K562 (cell line): Measurements from ENCODE around the gene MMEL1. TPM values are rescaled to one million over a fixed set of nuclear protein-coding genes. Genes with fewer than 3 reads are reported as not detected.

Experiments
- ATAC-seq: fragments of 200-7000 bp; cut with Tn5 transposase; 3 replicates; pipeline ENCODE4 v1.9.1; 2020; ENCODE audit warnings: moderate library complexity
- BruUV-seq: library from RNA; stranded (reverse); fragments of 400-500 nt; replicated peaks from 2 replicates; lab custom pipeline; 2021; lab: Mats Ljungman, UMichigan
- CTCF ChIA-PET: fragments of 300-600 bp; formaldehyde crosslinking; extraction: SDS; loops from one replicate; lab custom pipeline; 2021; ENCODE audit warnings: low intra/inter-chr PET ratio; lab: Yijun Ruan, JAX
- POLR2A ChIA-PET: fragments of 300-600, 350-650 bp; sonication (Branson Sonifier 250); formaldehyde crosslinking; extraction: SDS; loops from one replicate; lab custom pipeline; 2021; ENCODE audit warnings: antibody characterized with exemption, inconsistent platforms; lab: Yijun Ruan, JAX
- DNase-seq, 4 experiments: peaks; one replicate each; pipeline versions ENCODE4 v3.0.0 to v3.0.0-alpha.2; 2011 to 2018; ENCODE audit warnings: low spot score in 3 of 4, mixed read lengths in 3 of 4; ENCODE audit errors: extremely low read depth in 1 of 4
- FAIRE-seq: peaks from 2 replicates; lab custom pipeline; 2011; peaks lifted over from hg19 to GRCh38; lab: Jason Lieb, UNC
- H2AFZ ChIP-seq: 2 replicates; pipeline ENCODE4 v1.6.0; 2011; ENCODE audit warnings: low read depth, low read length, control low read depth, inconsistent platforms
- H3K27ac ChIP-seq: fragments of 200-600 bp; 3 replicates; pipeline ENCODE4 v1.8.0; 2011; ENCODE audit warnings: low read depth, mild to moderate bottlenecking, control low read depth, inconsistent platforms, low read length, moderate library complexity, mixed read lengths; ENCODE audit errors: extremely low read depth
- H3K27me3 ChIP-seq, 2 experiments: fragments of 300-600 bp in 1 of 2; 2 replicates in 1 of 2; 3 replicates in 1 of 2; pipeline versions ENCODE4 v1.6.0 to v1.8.0; 2011; ENCODE audit warnings: inconsistent platforms in 2 of 2, low read length in 2 of 2, mild to moderate bottlenecking in 1 of 2, mixed read lengths in 1 of 2, moderate library complexity in 1 of 2; ENCODE audit not compliant: control insufficient read depth in 2 of 2, insufficient read depth in 2 of 2
- H3K36me3 ChIP-seq: fragments of 300-600 bp; 3 replicates; pipeline ENCODE4 v1.8.0; 2011; ENCODE audit warnings: mild to moderate bottlenecking, low read length, inconsistent platforms; ENCODE audit not compliant: control insufficient read depth, insufficient read depth
- H3K4me1 ChIP-seq, 2 experiments: fragments of 200-600 bp in 1 of 2; replicated peaks in 1 of 2; 2 replicates in 1 of 2; 3 replicates in 1 of 2; pipeline versions ENCODE4 v1.5.1 to v1.8.0; 2011; ENCODE audit warnings: inconsistent platforms in 2 of 2, low read length in 2 of 2, mild to moderate bottlenecking in 1 of 2, mixed read lengths in 1 of 2, moderate library complexity in 1 of 2; ENCODE audit not compliant: control insufficient read depth in 2 of 2, insufficient read depth in 2 of 2
- H3K4me2 ChIP-seq: 2 replicates; pipeline ENCODE4 v1.6.1; 2011; ENCODE audit warnings: low read length, control low read depth, inconsistent platforms, mixed read lengths; ENCODE audit not compliant: insufficient read depth
- H3K4me3 ChIP-seq: fragments of 200-600 bp; sonication (generic), shearing (Covaris generic); 2 replicates; pipeline ENCODE4 v1.5.1; 2016; ENCODE audit warnings: control low read depth, inconsistent platforms
- H3K79me2 ChIP-seq: fragments of 200-600 bp; 3 replicates; pipeline ENCODE4 v1.8.0; 2011; ENCODE audit warnings: low read length, inconsistent platforms; ENCODE audit not compliant: control insufficient read depth, insufficient read depth
- H3K9ac ChIP-seq, 2 experiments: 2 replicates each; pipeline versions ENCODE4 v1.6.0 to v1.6.1; 2011; ENCODE audit warnings: low read depth in 2 of 2, low read length in 2 of 2, control low read depth in 1 of 2, inconsistent platforms in 1 of 2, mild to moderate bottlenecking in 1 of 2, mixed read lengths in 1 of 2; ENCODE audit not compliant: insufficient read depth in 1 of 2
- H3K9me1 ChIP-seq: one replicate; pipeline ENCODE4 v1.6.0; 2011; ENCODE audit warnings: inconsistent platforms, mild to moderate bottlenecking, low read length, moderate library complexity; ENCODE audit not compliant: control insufficient read depth, insufficient read depth
- H3K9me3 ChIP-seq: replicated peaks from 2 replicates; pipeline ENCODE4 v1.5.1; 2011; ENCODE audit warnings: low read depth, low read length, inconsistent platforms; ENCODE audit not compliant: control insufficient read depth, insufficient read depth
- H4K20me1 ChIP-seq: replicated peaks from 2 replicates; pipeline ENCODE4 v1.6.1; 2011; ENCODE audit warnings: low read length, inconsistent platforms, mixed read lengths; ENCODE audit not compliant: control insufficient read depth, insufficient read depth
- FIP1L1 ChIP-seq: fragments of 200-400 bp; formaldehyde crosslinking; IDR thresholded peaks from 2 replicates; pipeline ENCODE4 v1.6.1; 2018; ENCODE audit warnings: mild to moderate bottlenecking, low read depth, low read length; ENCODE audit not compliant: poor library complexity, severe bottlenecking
- HDAC8 ChIP-seq: fragments of 450-650 bp; IDR thresholded peaks from 2 replicates; pipeline ENCODE4 v1.6.1; 2016; ENCODE audit warnings: mild to moderate bottlenecking, missing genetic modification characterization, moderate library complexity, missing compliant biosample characterization
- L3MBTL2 ChIP-seq: fragments of 450-650 bp; IDR thresholded peaks from 2 replicates; pipeline ENCODE4 v1.6.1; 2016; ENCODE audit warnings: mild to moderate bottlenecking, moderate library complexity
- MGA ChIP-seq: fragments of 450-650 bp; IDR thresholded peaks from 2 replicates; pipeline ENCODE4 v1.6.1; 2016; ENCODE audit warnings: mild to moderate bottlenecking, moderate library complexity
- NFE2L1 ChIP-seq: fragments of 450-650 bp; IDR thresholded peaks from 2 replicates; pipeline ENCODE4 v1.6.1; 2016; ENCODE audit warnings: missing genetic modification characterization, low read depth, mild to moderate bottlenecking, missing compliant biosample characterization, moderate library complexity, borderline replicate concordance
- POLR2AphosphoS2 ChIP-seq: IDR thresholded peaks from 2 replicates; pipeline ENCODE4 v1.6.1; 2012; ENCODE audit warnings: low read length, improper control_type of control experiment
- PRDM10 ChIP-seq: fragments of 450-650 bp; IDR thresholded peaks from 2 replicates; pipeline ENCODE4 v1.6.1; 2018; ENCODE audit not compliant: partially characterized antibody
- WGBS: fragments of 100-300 bp; shearing (Covaris generic); methylation state at CpG from one replicate; pipeline ENCODE4 v1.1.6; 2016; ENCODE audit warnings: low coverage, mixed read lengths; ENCODE audit not compliant: insufficient coverage; ENCODE audit errors: missing lambda C conversion rate; 5-methylcytosine and 5-hydroxymethylcytosine counted together
- in situ Hi-C: fragments of 300-500 bp; cut with MboI; formaldehyde crosslinking; loops from 4 replicates; pipeline ENCODE4 v1.15.0; 2018; ENCODE audit warnings: inconsistent platforms, mixed read lengths
- intact Hi-C: fragments of 100-400 bp; cut with micrococcal nuclease; formaldehyde crosslinking; loops from 2 replicates; pipeline ENCODE4 v1.14.2; 2022
- polyA plus RNA-seq, 8 experiments: library from polyadenylated mRNA; depleted of rRNA in 4 of 8; stranded (reverse) in 5 of 8; unstranded in 3 of 8; fragments of >200 nt; fragmentation: Nextera tagmentation in 2 of 8; fragmentation: Illumina TruSeq in 1 of 8; extraction: Ambion mirVana in 2 of 8; extraction: Trizol in 1 of 8; gene quantifications; 2 replicates each; pipeline versions ENCODE4 v1.2.1 to v1.2.3, GENCODE V29; 2011 to 2014; ENCODE audit warnings: inconsistent platforms in 1 of 8, missing spikeins in 1 of 8
- total RNA-seq, 7 experiments: library from RNA; depleted of rRNA in 6 of 7; stranded (reverse); fragments of >200 nt in 6 of 7; fragmentation: Illumina TruSeq in 2 of 7; extraction: Trizol in 2 of 7; gene quantifications; 2 replicates each; pipeline versions ENCODE4 v1.2.1 to v1.2.3, GENCODE V29; 2011 to 2021; ENCODE audit warnings: low replicate concordance in 1 of 7

The MMEL1 gene
- total and polyA plus RNA-seq, 9 of the 15 experiments (the other 6 are each of a cell fraction or from before 2014, with no cell fraction given): not detected

GRCh38 chr1:2574350-2574749, 58.5 kb downstream of the MMEL1 start:
- no peak for TF ChIP-seq HDAC8 (tag)
- TF ChIP-seq NFE2L1 (tag): no peak
- TF ChIP-seq FIP1L1: no peak
- peak; percentile 35; the same call in 1 of the 2 replicates for TF ChIP-seq MGA
- no peak for TF ChIP-seq POLR2AphosphoS2
- peak; percentile 83 for TF ChIP-seq PRDM10
- 0 out of 2 replicates have a peak, but pooled peaks have one; percentile 15 for TF ChIP-seq L3MBTL2
- Histone ChIP-seq H3K4me2 (no peak overlapping the region), H3K36me3 (no peaks in the 10 kb centered on the region), H3K9me1 (no peaks in the 10 kb centered on the region), H3K4me1 (peaks cover 11 to 27% of the 10 kb centered on the region in 2 experiments; a peak in 4 of 5 replicates), H3K27ac (no peak overlapping the region), H3K9ac (no peak overlapping the region), H3K4me3 (no peak overlapping the region), H3K27me3 (peaks cover 27 to 44% of the 10 kb centered on the region in 2 experiments), H3K79me2 (no peaks in the 10 kb centered on the region), H4K20me1 (no peaks in the 10 kb centered on the region), H2AFZ (no peak overlapping the region), H3K9me3 (peaks cover 10% of the 10 kb centered on the region)
- FAIRE-seq (no peak), ATAC-seq (no peak), DNase-seq (no peak)
- ChIA-PET CTCF (no interaction called here), POLR2A (interaction anchor here (1.1 to 1.4 kb wide), 2 partner anchors 9 to 10 kb away, joined by 3 to 4 read pairs; no protein-coding TSS in a partner anchor)
- WGBS: 1% methylated on average over 9 of the region's 9 CpGs
- in situ Hi-C loops: no loop called here
- BruUV-seq: no TSS peak
- intact Hi-C loops: no loop called here
